IMR-90 (cell line): Measurements from ENCODE around the gene SRPK2. TPM values are rescaled to one million over a fixed set of nuclear protein-coding genes. Genes with fewer than 3 reads are reported as not detected.

Source experiments
- ATAC-seq: fragments of 200-7000 bp; cut with Tn5 transposase; 2 replicates; pipeline ENCODE4 v1.9.1; 2020; ENCODE audit warnings: low read depth, mild to moderate bottlenecking, moderate library complexity
- BruUV-seq: library from RNA; stranded (reverse); fragments of 400-500 nt; replicated peaks from 2 replicates; lab custom pipeline; 2021; lab: Mats Ljungman, UMichigan
- CTCF ChIA-PET: fragments of 300-600 bp; formaldehyde crosslinking; extraction: SDS; loops from one replicate; lab custom pipeline; 2021; ENCODE audit warnings: antibody characterized with exemption; lab: Yijun Ruan, JAX
- POLR2A ChIA-PET: fragments of 300-600 bp; sonication (Branson Sonifier 250); formaldehyde crosslinking; loops from one replicate; lab custom pipeline; 2022; ENCODE audit warnings: antibody characterized with exemption; ENCODE audit not compliant: unreplicated experiment; lab: Charles Lee
- DNase-seq: peaks from one replicate; pipeline ENCODE4 v3.0.0; 2013
- H2AFZ ChIP-seq: replicated peaks from 2 replicates; pipeline ENCODE3; 2013; ENCODE audit warnings: low read length, mild to moderate bottlenecking; ENCODE audit not compliant: poor library complexity
- H2AK5ac ChIP-seq: 2 replicates; pipeline ENCODE4 v1.6.1; 2013; ENCODE audit warnings: low read depth, low read length, inconsistent platforms
- H2AK9ac ChIP-seq: replicated peaks from 2 replicates; pipeline ENCODE3; 2013; ENCODE audit warnings: mild to moderate bottlenecking, low read depth, low read length, moderate library complexity; ENCODE audit not compliant: poor library complexity
- H2BK120ac ChIP-seq: 2 replicates; pipeline ENCODE4 v1.6.1; 2013; ENCODE audit warnings: low read depth, low read length, inconsistent platforms
- H2BK15ac ChIP-seq: 3 replicates; pipeline ENCODE4 v1.6.1; 2013; ENCODE audit warnings: low read depth, low read length, inconsistent platforms
- H2BK20ac ChIP-seq: 2 replicates; pipeline ENCODE4 v1.6.1; 2013; ENCODE audit warnings: low read depth, mild to moderate bottlenecking, inconsistent platforms, low read length, moderate library complexity
- H2BK5ac ChIP-seq: 2 replicates; pipeline ENCODE4 v1.6.1; 2013; ENCODE audit warnings: mild to moderate bottlenecking, low read depth, low read length, inconsistent platforms; ENCODE audit not compliant: poor library complexity, severe bottlenecking
- H3K14ac ChIP-seq: replicated peaks from 2 replicates; pipeline ENCODE4 v1.6.1; 2013; ENCODE audit warnings: low read depth, low read length, inconsistent platforms
- H3K18ac ChIP-seq: 2 replicates; pipeline ENCODE4 v1.6.1; 2013; ENCODE audit warnings: low read depth, low read length, control low read depth
- H3K23ac ChIP-seq: 2 replicates; pipeline ENCODE4 v1.6.1; 2013; ENCODE audit warnings: low read depth, low read length, inconsistent platforms
- H3K27ac ChIP-seq: 2 replicates; pipeline ENCODE4 v1.5.1; 2013; ENCODE audit warnings: mild to moderate bottlenecking, control low read depth, low read length; ENCODE audit not compliant: insufficient read depth
- H3K27me3 ChIP-seq: 2 replicates; pipeline ENCODE4 v1.6.1; 2013; ENCODE audit warnings: low read length; ENCODE audit not compliant: control insufficient read depth, insufficient read depth
- H3K36me3 ChIP-seq: 2 replicates; pipeline ENCODE4 v1.6.1; 2013; ENCODE audit warnings: low read length, mixed read lengths; ENCODE audit not compliant: control insufficient read depth, insufficient read depth
- H3K4ac ChIP-seq: 2 replicates; pipeline ENCODE4 v1.6.1; 2013; ENCODE audit warnings: low read depth, low read length, inconsistent platforms
- H3K4me1 ChIP-seq: 2 replicates; pipeline ENCODE4 v1.6.1; 2013; ENCODE audit warnings: low read length, mixed read lengths; ENCODE audit not compliant: control insufficient read depth, insufficient read depth
- H3K4me2 ChIP-seq: 2 replicates; pipeline ENCODE4 v1.6.1; 2013; ENCODE audit warnings: low read depth, mild to moderate bottlenecking, control low read depth, low read length, moderate library complexity
- H3K4me3 ChIP-seq: 2 replicates; pipeline ENCODE4 v1.5.1; 2013; ENCODE audit warnings: low read depth, mild to moderate bottlenecking, control low read depth, low read length, moderate library complexity; ENCODE audit not compliant: insufficient read depth
- H3K56ac ChIP-seq: 2 replicates; pipeline ENCODE4 v1.6.1; 2013; ENCODE audit warnings: low read length, inconsistent platforms; ENCODE audit not compliant: insufficient read depth; ENCODE audit errors: extremely low read depth
- H3K79me1 ChIP-seq, 2 experiments: 2 replicates each; pipeline ENCODE4 v1.6.1; 2013; ENCODE audit warnings: low read length in 2 of 2, inconsistent platforms in 1 of 2, low read depth in 1 of 2
- H3K9ac ChIP-seq: 2 replicates; pipeline ENCODE4 v1.6.1; 2013; ENCODE audit warnings: low read depth, low read length, control low read depth
- H3K9me1 ChIP-seq: 2 replicates; pipeline ENCODE4 v1.6.1; 2013; ENCODE audit warnings: low read length, inconsistent platforms; ENCODE audit not compliant: insufficient read depth
- H3K9me3 ChIP-seq: 2 replicates; pipeline ENCODE4 v1.6.1; 2013; ENCODE audit warnings: low read length; ENCODE audit not compliant: control insufficient read depth, insufficient read depth
- H4K20me1 ChIP-seq: 2 replicates; pipeline ENCODE4 v1.6.1; 2013; ENCODE audit warnings: low read length, inconsistent platforms; ENCODE audit not compliant: insufficient read depth
- H4K5ac ChIP-seq: 2 replicates; pipeline ENCODE4 v1.6.1; 2013; ENCODE audit warnings: mild to moderate bottlenecking, low read depth, low read length, control low read depth
- H4K8ac ChIP-seq, 2 experiments: 2 replicates each; pipeline ENCODE4 v1.6.1; 2013; ENCODE audit warnings: low read depth in 2 of 2, low read length in 2 of 2, control low read depth in 1 of 2, inconsistent platforms in 1 of 2
- H4K91ac ChIP-seq: 2 replicates; pipeline ENCODE4 v1.6.1; 2013; ENCODE audit warnings: low read depth, low read length, inconsistent platforms; ENCODE audit not compliant: insufficient read depth
- BHLHE40 ChIP-seq: fragments of 150-350 bp; IDR thresholded peaks from 2 replicates; pipeline ENCODE4 v1.6.1; 2016; ENCODE audit warnings: mild to moderate bottlenecking, low read depth, low read length
- CEBPB ChIP-seq: IDR thresholded peaks from 2 replicates; pipeline ENCODE4 v1.6.1; 2012; ENCODE audit warnings: low read depth, low read length, improper control_type of control experiment
- MAFK ChIP-seq: IDR thresholded peaks from 2 replicates; pipeline ENCODE4 v1.6.1; 2012; ENCODE audit warnings: low read depth, low read length, improper control_type of control experiment
- MAZ ChIP-seq: IDR thresholded peaks from 2 replicates; pipeline ENCODE4 v1.6.1; 2012; ENCODE audit warnings: low read depth, mild to moderate bottlenecking, low read length, improper control_type of control experiment, moderate library complexity, borderline replicate concordance
- MXI1 ChIP-seq: IDR thresholded peaks from 2 replicates; pipeline ENCODE4 v1.6.1; 2012; ENCODE audit warnings: low read depth, mild to moderate bottlenecking, low read length, moderate library complexity, borderline replicate concordance
- POLR2A ChIP-seq: IDR thresholded peaks from 2 replicates; pipeline ENCODE4 v1.6.1; 2012; ENCODE audit warnings: mild to moderate bottlenecking, low read depth, low read length
- RAD21 ChIP-seq: IDR thresholded peaks from 2 replicates; pipeline ENCODE4 v1.6.1; 2012; ENCODE audit warnings: low read length, improper control_type of control experiment
- RCOR1 ChIP-seq: IDR thresholded peaks from 2 replicates; pipeline ENCODE4 v1.6.1; 2012; ENCODE audit warnings: mild to moderate bottlenecking, low read length, improper control_type of control experiment; ENCODE audit not compliant: insufficient replicate concordance
- SMC3 ChIP-seq: fragments of 150-350 bp; IDR thresholded peaks from 2 replicates; pipeline ENCODE4 v1.6.1; 2016; ENCODE audit warnings: low read depth, mild to moderate bottlenecking, antibody characterized with exemption, low read length, moderate library complexity
- WGBS, 2 experiments: methylation state at CpG; one replicate each; pipeline versions ENCODE4 v1.1.5 to v1.1.7; 2013; ENCODE audit warnings: missing lambda C conversion rate in 2 of 2; ENCODE audit not compliant: insufficient read length in 1 of 2; ENCODE audit errors: extremely low coverage in 2 of 2; 5-methylcytosine and 5-hydroxymethylcytosine counted together
- dilution Hi-C: fragments of 300-500 bp; cut with HindIII; formaldehyde crosslinking; loops from one replicate; pipeline ENCODE4 v1.14.3; 2018; ENCODE audit warnings: low sequenced_read_pairs; ENCODE audit not compliant: unreplicated experiment
- in situ Hi-C: fragments of 300-500 bp; cut with MboI; formaldehyde crosslinking; loops from 3 replicates; pipeline ENCODE4 v1.14.3; 2019; ENCODE audit warnings: low sequenced_read_pairs, inconsistent platforms, mixed read lengths
- intact Hi-C: fragments of 100-400 bp; cut with micrococcal nuclease; formaldehyde crosslinking; loops from 2 replicates; pipeline ENCODE4 v1.10.0; 2022
- polyA plus RNA-seq, 3 experiments: library from polyadenylated mRNA; depleted of rRNA; stranded (reverse); fragments of >200 nt; gene quantifications; 2 replicates each; pipeline ENCODE4 v1.2.3, GENCODE V29; 2012; ENCODE audit warnings: low replicate concordance in 1 of 3
- total RNA-seq: library from RNA; depleted of rRNA; stranded (reverse); fragments of >200 nt; gene quantifications from 2 replicates; pipeline ENCODE4 v1.2.3, GENCODE V29; 2012
- TF ChIP-seq, protein P1 (sequence below): conservative IDR thresholded peaks from 2 replicates; pipeline ENCODE4 v1.5.1; 2012; ENCODE audit warnings: mild to moderate bottlenecking, low read depth, low read length, improper control_type of control experiment

Gene SRPK2
- total and polyA plus RNA-seq, 2 of the 4 experiments (the other 2 are of a cell fraction) = 13.2 to 33.0 TPM

DNA sequence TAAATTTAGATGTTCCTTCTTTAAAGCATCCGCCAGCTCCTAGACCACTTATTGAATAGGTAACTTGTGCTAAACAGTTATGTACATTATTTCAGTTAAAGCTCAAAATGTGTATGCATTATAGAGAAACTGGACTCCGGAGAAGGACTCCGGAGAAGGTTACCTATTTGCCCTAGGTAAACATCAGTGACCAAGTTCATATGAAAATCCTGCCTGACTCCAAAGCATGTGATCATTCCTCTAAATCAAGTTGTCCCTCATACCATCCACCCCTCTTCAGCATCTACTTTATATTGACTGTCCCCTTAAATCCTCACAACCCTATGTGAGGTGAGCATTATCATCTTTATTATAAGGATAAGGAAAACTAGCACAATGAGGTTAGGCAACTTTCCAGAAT, 147.5 kb downstream of the SRPK2 start:
- DNase-seq (no peak), ATAC-seq (no peak)
- Histone ChIP-seq H3K9ac (no peak overlapping the region), H3K9me1 (0 out of 2 replicates have a peak, but pooled peaks cover 6% of the 10 kb centered on the region), H4K91ac (no peak overlapping the region), H3K18ac (no peak overlapping the region), H3K27me3 (no peaks in the 10 kb centered on the region), H3K4me1 (peaks cover 7% of the 10 kb centered on the region; the same call in 1 of the 2 replicates), H2BK5ac (no peak overlapping the region), H2BK120ac (no peak overlapping the region), H3K23ac (no peak overlapping the region), H2AK9ac (no peak overlapping the region), H3K36me3 (no peaks in the 10 kb centered on the region), H3K79me1 (peaks cover 50 to 72% of the 10 kb centered on the region in 2 experiments), H2AK5ac (no peak overlapping the region), H2BK15ac (no peak overlapping the region), H3K9me3 (no peaks in the 10 kb centered on the region), H4K20me1 (peaks cover 57% of the 10 kb centered on the region), H4K8ac (no peak overlapping the region), H3K4me3 (no peak overlapping the region), H3K14ac (no peak overlapping the region), H2AFZ (no peak overlapping the region), H2BK20ac (no peak overlapping the region), H3K27ac (no peak overlapping the region), H4K5ac (no peak overlapping the region), H3K4ac (no peak overlapping the region), H3K4me2 (no peak overlapping the region), H3K56ac (no peak overlapping the region)
- WGBS, 2 experiments = no CpG with 5 or more reads among the region's 3 CpGs
- dilution Hi-C loops = no loop called here
- BruUV-seq = no TSS peak
- ChIA-PET POLR2A (no interaction called here), CTCF (interaction anchor here (0.6 kb wide), 2 partner anchors 139 to 379 kb away, joined by 3 to 5 read pairs; no protein-coding TSS in a partner anchor)
- in situ Hi-C loops = no loop called here
- intact Hi-C loops = no loop called here
- TF ChIP-seq POLR2A = no peak
- TF ChIP-seq CEBPB = no peak
- TF ChIP-seq SMC3 = no peak
- TF ChIP-seq MAZ = no peak
- no peak for TF ChIP-seq MXI1
- no peak for TF ChIP-seq BHLHE40
- TF ChIP-seq, protein P1, sequence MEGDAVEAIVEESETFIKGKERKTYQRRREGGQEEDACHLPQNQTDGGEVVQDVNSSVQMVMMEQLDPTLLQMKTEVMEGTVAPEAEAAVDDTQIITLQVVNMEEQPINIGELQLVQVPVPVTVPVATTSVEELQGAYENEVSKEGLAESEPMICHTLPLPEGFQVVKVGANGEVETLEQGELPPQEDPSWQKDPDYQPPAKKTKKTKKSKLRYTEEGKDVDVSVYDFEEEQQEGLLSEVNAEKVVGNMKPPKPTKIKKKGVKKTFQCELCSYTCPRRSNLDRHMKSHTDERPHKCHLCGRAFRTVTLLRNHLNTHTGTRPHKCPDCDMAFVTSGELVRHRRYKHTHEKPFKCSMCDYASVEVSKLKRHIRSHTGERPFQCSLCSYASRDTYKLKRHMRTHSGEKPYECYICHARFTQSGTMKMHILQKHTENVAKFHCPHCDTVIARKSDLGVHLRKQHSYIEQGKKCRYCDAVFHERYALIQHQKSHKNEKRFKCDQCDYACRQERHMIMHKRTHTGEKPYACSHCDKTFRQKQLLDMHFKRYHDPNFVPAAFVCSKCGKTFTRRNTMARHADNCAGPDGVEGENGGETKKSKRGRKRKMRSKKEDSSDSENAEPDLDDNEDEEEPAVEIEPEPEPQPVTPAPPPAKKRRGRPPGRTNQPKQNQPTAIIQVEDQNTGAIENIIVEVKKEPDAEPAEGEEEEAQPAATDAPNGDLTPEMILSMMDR = no peak
- TF ChIP-seq RAD21 = no peak
- no peak for TF ChIP-seq RCOR1
- TF ChIP-seq MAFK = no peak
